HL-60 (cell line): ENCODE data around the gene HSF2.

ENCODE experiments used
- DNase-seq, 2 experiments: peaks; one replicate each; pipeline ENCODE4 v3.0.0-alpha.2; 2010 to 2020; ENCODE audit warnings: low read depth in 1 of 2, low spot score in 1 of 2
- H3K27ac ChIP-seq: fragments of 250-450 bp; sonication (Bioruptor Pico); replicated peaks from 2 replicates; pipeline ENCODE4 v1.5.1; 2020; ENCODE audit warnings: mild to moderate bottlenecking, moderate library complexity
- H3K27me3 ChIP-seq: fragments of 250-450 bp; sonication (Bioruptor Pico); 2 replicates; pipeline ENCODE4 v1.5.1; 2021; ENCODE audit warnings: mild to moderate bottlenecking, moderate library complexity; ENCODE audit not compliant: insufficient read depth, poor library complexity, severe bottlenecking
- H3K4me3 ChIP-seq: replicated peaks from 2 replicates; pipeline ENCODE4 v1.5.1; 2011; ENCODE audit warnings: mild to moderate bottlenecking, control low read depth, low read length; ENCODE audit not compliant: insufficient read depth
- CTCF ChIP-seq: IDR thresholded peaks from one replicate; pipeline ENCODE4 v1.5.1; 2011; ENCODE audit warnings: low read length, control low read depth, inconsistent platforms; ENCODE audit not compliant: insufficient read depth
- GABPA ChIP-seq: IDR thresholded peaks from 2 replicates; pipeline ENCODE4 v1.6.1; 2012; ENCODE audit warnings: low read depth
- POLR2AphosphoS5 ChIP-seq: IDR thresholded peaks from 2 replicates; pipeline ENCODE4 v1.6.1; 2012; ENCODE audit warnings: low read depth
- REST ChIP-seq: IDR thresholded peaks from 2 replicates; pipeline ENCODE4 v1.6.1; 2012; ENCODE audit warnings: low read depth; ENCODE audit not compliant: insufficient replicate concordance
- SPI1 ChIP-seq: IDR thresholded peaks from 2 replicates; pipeline ENCODE4 v1.6.1; 2012; ENCODE audit warnings: low read depth, mild to moderate bottlenecking, borderline replicate concordance

The HSF2 gene

GRCh38 chr6:122385857-122386612 is 13.4 kb upstream of the HSF2 start:
- H3K4me3 ChIP-seq, result no peak overlapping the region
- TF ChIP-seq REST (no peak), GABPA (no peak), POLR2AphosphoS5 (no peak), SPI1 (no peak), CTCF (no peak)
- H3K27ac ChIP-seq, result no peak overlapping the region
- no peak for DNase-seq
- peaks cover 2% of the 10 kb centered on the region for H3K27me3 ChIP-seq

- DNase-seq, result no peak
- H3K27ac ChIP-seq, result no peak overlapping the region
- no peak overlapping the region for H3K4me3 ChIP-seq
- TF ChIP-seq CTCF, result no peak
- TF ChIP-seq POLR2AphosphoS5, result no peak
- TF ChIP-seq REST, result no peak
- no peak for TF ChIP-seq GABPA
- no peak for TF ChIP-seq SPI1
- H3K27me3 ChIP-seq, result no peaks in the 10 kb centered on the region
Observed at GRCh38 chr6:122388945-122389344, 10.5 kb upstream of the HSF2 start.

- no peak for DNase-seq
- Histone ChIP-seq H3K4me3 (no peak overlapping the region), H3K27ac (no peak overlapping the region), H3K27me3 (no peaks in the 10 kb centered on the region)
- TF ChIP-seq GABPA (no peak), POLR2AphosphoS5 (no peak), CTCF (no peak), SPI1 (no peak), REST (no peak)
Observed at GRCh38 chr6:122389704-122390372, 9.6 kb upstream of the HSF2 start.
